Measurements from ENCODE around the gene MXRA8. TPM values are rescaled to one million over a fixed set of nuclear protein-coding genes. Genes with fewer than 3 reads are reported as not detected.

MXRA8 gene, protein sequence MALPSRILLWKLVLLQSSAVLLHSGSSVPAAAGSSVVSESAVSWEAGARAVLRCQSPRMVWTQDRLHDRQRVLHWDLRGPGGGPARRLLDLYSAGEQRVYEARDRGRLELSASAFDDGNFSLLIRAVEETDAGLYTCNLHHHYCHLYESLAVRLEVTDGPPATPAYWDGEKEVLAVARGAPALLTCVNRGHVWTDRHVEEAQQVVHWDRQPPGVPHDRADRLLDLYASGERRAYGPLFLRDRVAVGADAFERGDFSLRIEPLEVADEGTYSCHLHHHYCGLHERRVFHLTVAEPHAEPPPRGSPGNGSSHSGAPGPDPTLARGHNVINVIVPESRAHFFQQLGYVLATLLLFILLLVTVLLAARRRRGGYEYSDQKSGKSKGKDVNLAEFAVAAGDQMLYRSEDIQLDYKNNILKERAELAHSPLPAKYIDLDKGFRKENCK
- 26.0 TPM for total RNA-seq
- polyA plus RNA-seq (ENCODE audit: insufficient read depth, low read depth, low replicate concordance), result 64.7 TPM
- long read RNA-seq, donor 1, transcript MXRA8-201 (10 exons, 2,273 nt), result major isoform, 15 of 26 reads
- long read RNA-seq, donor 1, partial matches to known transcripts, result 8 of 26 reads
- long read RNA-seq, donor 1, other reads (novel, unspliced or antisense), result 0 of 26 reads
- long read RNA-seq, donor 2, transcript MXRA8-201 (10 exons, 2,273 nt), result major isoform, 13 of 13 reads
- long read RNA-seq, donor 2, partial matches to known transcripts, result 0 of 13 reads
- long read RNA-seq, donor 2, other reads (novel, unspliced or antisense), result 0 of 13 reads
- long read RNA-seq, donor 3, transcript MXRA8-201 (10 exons, 2,273 nt), result major isoform, 18 of 23 reads
- long read RNA-seq, donor 3, partial matches to known transcripts, result 5 of 23 reads
- long read RNA-seq, donor 3, other reads (novel, unspliced or antisense), result 0 of 23 reads
- long read RNA-seq, donor 4, transcript MXRA8-201 (10 exons, 2,273 nt), result major isoform, 38 of 56 reads
- long read RNA-seq, donor 4, partial matches to known transcripts, result 6 of 56 reads
- long read RNA-seq, donor 4, other reads (novel, unspliced or antisense), result 11 of 56 reads
- long read RNA-seq, donor 5, result 0 reads
- long read RNA-seq, donor 6, transcript MXRA8-201 (10 exons, 2,273 nt), result major isoform, 26 of 66 reads
- long read RNA-seq, donor 6, partial matches to known transcripts, result 12 of 66 reads
- long read RNA-seq, donor 6, other reads (novel, unspliced or antisense), result 24 of 66 reads
- long read RNA-seq, donor 7, partial matches to known transcripts, result 1 of 21 reads
- long read RNA-seq, donor 7, other reads (novel, unspliced or antisense), result 20 of 21 reads
- long read RNA-seq, donor 8, transcript MXRA8-201 (10 exons, 2,273 nt), result major isoform, 18 of 37 reads
- long read RNA-seq, donor 8, partial matches to known transcripts, result 5 of 37 reads
- long read RNA-seq, donor 8, other reads (novel, unspliced or antisense), result 8 of 37 reads
- long read RNA-seq, donor 9, transcript MXRA8-201 (10 exons, 2,273 nt), result major isoform, 8 of 22 reads
- long read RNA-seq, donor 9, partial matches to known transcripts, result 5 of 22 reads
- long read RNA-seq, donor 9, other reads (novel, unspliced or antisense), result 7 of 22 reads
- long read RNA-seq, donor 10, transcript MXRA8-201 (10 exons, 2,273 nt), result major isoform, 14 of 24 reads
- long read RNA-seq, donor 10, partial matches to known transcripts, result 0 of 24 reads
- long read RNA-seq, donor 10, other reads (novel, unspliced or antisense), result 7 of 24 reads

DNA sequence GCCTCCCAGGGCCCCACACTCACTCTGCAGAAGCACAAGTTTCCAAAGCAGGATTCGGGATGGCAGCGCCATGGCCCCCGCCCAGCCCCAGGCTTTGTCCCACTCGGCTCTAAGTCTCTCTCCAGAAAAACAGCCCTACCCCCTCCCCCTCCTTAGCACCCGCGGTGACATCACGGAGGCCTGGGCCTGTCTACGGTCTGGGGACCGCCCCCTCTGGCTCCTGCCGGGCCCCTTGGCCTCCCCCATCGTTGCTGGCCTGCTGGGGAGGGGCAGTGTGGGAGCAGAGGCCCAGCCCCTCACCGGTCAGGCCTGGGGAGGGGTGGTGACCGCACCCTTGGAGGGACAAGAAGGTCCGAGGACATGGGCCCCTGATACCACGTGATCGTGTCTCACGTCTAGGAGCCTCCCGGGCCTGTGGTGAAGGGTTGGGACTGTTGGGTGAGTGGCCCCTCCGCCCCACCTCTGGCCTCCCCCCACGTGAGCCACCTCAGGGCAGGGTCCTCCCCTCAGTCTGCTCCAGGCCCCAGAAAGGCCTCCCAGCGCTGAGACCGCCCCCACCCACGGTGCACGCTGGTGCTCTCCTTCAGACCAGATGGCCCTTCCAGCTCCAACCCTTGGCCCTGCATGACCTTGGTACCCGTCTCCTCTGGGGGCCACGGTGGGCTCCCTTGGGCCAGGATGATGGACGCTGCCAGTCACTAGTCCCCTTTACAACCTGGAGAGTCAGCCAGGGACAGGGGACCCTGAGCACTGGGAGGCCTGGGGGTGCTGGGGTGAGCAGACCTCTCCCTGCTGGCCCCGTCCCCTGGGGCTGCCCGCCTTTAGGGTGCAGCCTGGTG lies at the start of gene MXRA8:
MXRA8 (minus strand) TSS at position 123 of the 839 bp plus-strand sequence; CDS start at position 72, 51 bp downstream.
- DNase-seq, result peak; percentile 76 to 93 (median 90)
- Histone ChIP-seq H3K9ac (ENCODE audit: low read length in 3 of 3) (peak within 1 kb of the TSS; percentile 11 to 26 (median 24)), H3K27me3 (ENCODE audit: control insufficient read depth, insufficient read depth, low read length) (no peaks in the 10 kb centered on the region)

DNA sequence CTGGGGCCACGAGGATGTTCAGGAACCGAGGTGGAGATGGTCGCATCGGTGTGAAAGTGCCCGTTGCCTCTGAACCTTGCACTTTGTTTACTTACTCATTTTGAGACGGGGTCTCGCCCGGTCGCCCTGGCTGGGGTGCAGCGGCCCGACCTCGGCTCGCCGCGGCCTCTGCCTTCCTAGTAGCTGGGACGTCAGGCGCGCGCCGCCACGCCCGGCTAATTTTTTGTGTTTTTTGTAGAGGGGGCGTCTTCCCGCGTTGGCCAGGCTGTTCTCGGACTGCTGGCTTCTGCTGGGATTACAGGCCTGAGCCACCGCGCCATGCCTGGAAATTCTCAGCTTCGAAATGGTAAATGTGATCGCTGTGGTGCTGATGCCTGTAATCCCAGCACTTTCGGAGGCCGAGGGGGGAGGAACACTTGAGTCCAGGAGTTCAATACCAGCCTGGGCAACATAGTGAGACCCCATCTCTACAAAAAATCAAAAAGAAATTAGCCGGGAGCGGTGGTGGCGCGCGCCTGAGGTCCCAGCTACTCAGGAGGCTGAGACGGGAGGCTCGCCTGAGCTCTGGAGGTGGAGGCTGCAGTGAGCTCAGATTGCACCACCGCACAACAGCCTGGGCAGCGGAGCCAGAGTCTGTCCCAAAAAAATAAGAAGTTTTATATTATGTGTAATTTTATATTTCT lies 49.4 kb upstream of the MXRA8 start:
- peak overlapping the region; percentile 4 to 91 (median 43) for H3K9ac ChIP-seq (ENCODE audit: low read length in 3 of 3)
- H3K27ac ChIP-seq (ENCODE audit: low read depth in 2 of 2, low read length in 2 of 2), result peak overlapping the region; percentile 59 to 67
- peaks cover 6 to 18% (median 11%) of the 10 kb centered on the region in 3 donors for H3K36me3 ChIP-seq (ENCODE audit: control insufficient read depth in 2 of 3, insufficient read depth in 3 of 3, low read length in 3 of 3)
- no peaks in the 10 kb centered on the region for H3K9me3 ChIP-seq (ENCODE audit: control insufficient read depth in 2 of 3, insufficient read depth in 1 of 3, low read length in 3 of 3)
- H3K27me3 ChIP-seq (ENCODE audit: control insufficient read depth, insufficient read depth, low read length), result no peaks in the 10 kb centered on the region
- intact Hi-C loops (cut with DNase I), result no loop called here
- DNase-seq, result peak; percentile 66 to 80 (median 71)
- TF ChIP-seq, protein P1, sequence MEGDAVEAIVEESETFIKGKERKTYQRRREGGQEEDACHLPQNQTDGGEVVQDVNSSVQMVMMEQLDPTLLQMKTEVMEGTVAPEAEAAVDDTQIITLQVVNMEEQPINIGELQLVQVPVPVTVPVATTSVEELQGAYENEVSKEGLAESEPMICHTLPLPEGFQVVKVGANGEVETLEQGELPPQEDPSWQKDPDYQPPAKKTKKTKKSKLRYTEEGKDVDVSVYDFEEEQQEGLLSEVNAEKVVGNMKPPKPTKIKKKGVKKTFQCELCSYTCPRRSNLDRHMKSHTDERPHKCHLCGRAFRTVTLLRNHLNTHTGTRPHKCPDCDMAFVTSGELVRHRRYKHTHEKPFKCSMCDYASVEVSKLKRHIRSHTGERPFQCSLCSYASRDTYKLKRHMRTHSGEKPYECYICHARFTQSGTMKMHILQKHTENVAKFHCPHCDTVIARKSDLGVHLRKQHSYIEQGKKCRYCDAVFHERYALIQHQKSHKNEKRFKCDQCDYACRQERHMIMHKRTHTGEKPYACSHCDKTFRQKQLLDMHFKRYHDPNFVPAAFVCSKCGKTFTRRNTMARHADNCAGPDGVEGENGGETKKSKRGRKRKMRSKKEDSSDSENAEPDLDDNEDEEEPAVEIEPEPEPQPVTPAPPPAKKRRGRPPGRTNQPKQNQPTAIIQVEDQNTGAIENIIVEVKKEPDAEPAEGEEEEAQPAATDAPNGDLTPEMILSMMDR (IDR thresholded peaks at IDR 0.05; ENCODE audit: borderline replicate concordance, extremely low read depth, insufficient read depth), result no peak
- peak overlapping the region; percentile 67 to 90 (median 81) for H3K4me3 ChIP-seq (ENCODE audit: low read length in 3 of 3)
- FAIRE-seq, result no peak
- peaks cover 0 to 15% (median 0%) of the 10 kb centered on the region in 3 donors for H3K4me1 ChIP-seq (ENCODE audit: control insufficient read depth in 2 of 3, insufficient read depth in 2 of 3, low read depth in 1 of 3, low read length in 3 of 3)

More for the DNA sequence above, at the start of gene MXRA8:
- intact Hi-C loops (cut with DNase I), result no loop called here
- TF ChIP-seq, protein P1 (IDR thresholded peaks at IDR 0.05; ENCODE audit: borderline replicate concordance, extremely low read depth, insufficient read depth), result no peak
- Histone ChIP-seq H3K36me3 (ENCODE audit: control insufficient read depth in 2 of 3, insufficient read depth in 3 of 3, low read length in 3 of 3) (no peaks in the 10 kb centered on the region), H3K4me1 (ENCODE audit: control insufficient read depth in 2 of 3, insufficient read depth in 2 of 3, low read depth in 1 of 3, low read length in 3 of 3) (peaks cover 0 to 21% (median 2%) of the 10 kb centered on the region in 3 donors), H3K4me3 (ENCODE audit: low read length in 3 of 3) (peak within 1 kb of the TSS in 2 of 3 donors; percentile 55 to 57), H3K9me3 (ENCODE audit: control insufficient read depth in 2 of 3, insufficient read depth in 1 of 3, low read length in 3 of 3) (no peaks in the 10 kb centered on the region), H3K27ac (ENCODE audit: low read depth in 2 of 2, low read length in 2 of 2) (peak within 1 kb of the TSS; percentile 69 to 83)
- no peak for FAIRE-seq

All from kidney (tissue), 22 donors.